ENCODE data around the gene PTPN20.
"Not testable (repeated sequence)": the region's sequence is repeated elsewhere in the genome, so short reads cannot be mapped to it uniquely, and the experiment has no call there.

DNA sequence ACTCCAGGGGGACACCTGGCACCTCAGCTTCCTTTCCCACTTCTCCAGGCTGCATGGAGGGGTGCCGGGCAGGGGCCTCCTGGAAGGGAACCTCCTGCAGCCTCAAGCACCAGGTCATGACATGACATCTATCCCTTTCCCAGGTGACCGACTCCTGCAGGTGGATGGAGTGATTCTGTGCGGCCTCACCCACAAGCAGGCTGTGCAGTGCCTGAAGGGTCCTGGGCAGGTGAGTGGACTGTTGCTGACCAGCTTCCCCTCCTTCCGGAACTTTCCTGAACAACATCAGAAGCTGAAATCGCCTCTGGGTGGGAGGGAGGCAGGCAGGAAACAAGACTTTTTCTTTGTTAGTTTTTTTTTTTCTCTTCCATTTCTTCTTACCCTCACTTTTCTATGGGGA lies 34.5 kb upstream of the PTPN20 start:
- TF ChIP-seq, protein P1, sequence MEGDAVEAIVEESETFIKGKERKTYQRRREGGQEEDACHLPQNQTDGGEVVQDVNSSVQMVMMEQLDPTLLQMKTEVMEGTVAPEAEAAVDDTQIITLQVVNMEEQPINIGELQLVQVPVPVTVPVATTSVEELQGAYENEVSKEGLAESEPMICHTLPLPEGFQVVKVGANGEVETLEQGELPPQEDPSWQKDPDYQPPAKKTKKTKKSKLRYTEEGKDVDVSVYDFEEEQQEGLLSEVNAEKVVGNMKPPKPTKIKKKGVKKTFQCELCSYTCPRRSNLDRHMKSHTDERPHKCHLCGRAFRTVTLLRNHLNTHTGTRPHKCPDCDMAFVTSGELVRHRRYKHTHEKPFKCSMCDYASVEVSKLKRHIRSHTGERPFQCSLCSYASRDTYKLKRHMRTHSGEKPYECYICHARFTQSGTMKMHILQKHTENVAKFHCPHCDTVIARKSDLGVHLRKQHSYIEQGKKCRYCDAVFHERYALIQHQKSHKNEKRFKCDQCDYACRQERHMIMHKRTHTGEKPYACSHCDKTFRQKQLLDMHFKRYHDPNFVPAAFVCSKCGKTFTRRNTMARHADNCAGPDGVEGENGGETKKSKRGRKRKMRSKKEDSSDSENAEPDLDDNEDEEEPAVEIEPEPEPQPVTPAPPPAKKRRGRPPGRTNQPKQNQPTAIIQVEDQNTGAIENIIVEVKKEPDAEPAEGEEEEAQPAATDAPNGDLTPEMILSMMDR (IDR thresholded peaks at IDR 0.05), result not testable (repeated sequence)
- not testable (repeated sequence) for TF ChIP-seq POLR2AphosphoS5, EP300, POLR2A (IDR thresholded peaks at IDR 0.05)
